ENCODE results near the gene CHAF1B.

GRCh38 chr21:36412916-36413315 is 27.7 kb downstream of the CHAF1B start:
- TF ChIP-seq CTCF (IDR thresholded peaks at IDR 0.05), result no peak
- no peak for TF ChIP-seq POLR2A (IDR thresholded peaks at IDR 0.05)

Measured in body of pancreas (tissue), 4 donors.